ENCODE results near the gene TMEM258.

GRCh38 chr11:61794579-61794978 lies 2.2 kb upstream of the TMEM258 start:
- TF ChIP-seq CTCF (conservative IDR thresholded peaks at IDR 0.05; ENCODE audit: low read depth in 2 of 2) = no peak
- TF ChIP-seq ETS1 (IDR thresholded peaks at IDR 0.05) = no peak
- TF ChIP-seq POLR2AphosphoS5 (IDR thresholded peaks at IDR 0.05; ENCODE audit: low read depth) = no peak
- no peak for TF ChIP-seq EZH2phosphoT487 (IDR thresholded peaks at IDR 0.05; ENCODE audit: unreplicated experiment)
- TF ChIP-seq EZH2 (IDR thresholded peaks at IDR 0.05; ENCODE audit: low read depth, unreplicated experiment) = no peak
- TF ChIP-seq REST (IDR thresholded peaks at IDR 0.05; ENCODE audit: unreplicated experiment) = no peak
- TF ChIP-seq CREB1 (CRISPR knock-in tag; IDR thresholded peaks at IDR 0.05; ENCODE audit: low read depth) = no peak
- TF ChIP-seq ZNF114 (CRISPR knock-in tag; IDR thresholded peaks at IDR 0.05) = no peak

Data from GM23338 (cell line).